ENCODE results near the gene CEP128.

The CEP128 gene

GRCh38 chr14:80584744-80585505, 356.6 kb downstream of the CEP128 start:
- no peaks in the 10 kb centered on the region for H3K27me3 Mint-ChIP-seq
- H3K36me3 Mint-ChIP-seq: peaks cover 5% of the 10 kb centered on the region
- no peaks in the 10 kb centered on the region for H3K9me3 Mint-ChIP-seq (ENCODE audit: low read depth)
- H3K4me3 Mint-ChIP-seq: no peak overlapping the region
- H3K4me1 Mint-ChIP-seq (ENCODE audit: low read depth): peaks cover 16% of the 10 kb centered on the region
- no peak overlapping the region for H3K27ac Mint-ChIP-seq

GRCh38 chr14:80577599-80577998, 363.9 kb downstream of the CEP128 start:
- no peak overlapping the region for H3K27ac Mint-ChIP-seq
- H3K9me3 Mint-ChIP-seq (ENCODE audit: low read depth): no peaks in the 10 kb centered on the region
- no peaks in the 10 kb centered on the region for H3K4me1 Mint-ChIP-seq (ENCODE audit: low read depth)
- no peak overlapping the region for H3K4me3 Mint-ChIP-seq
- H3K36me3 Mint-ChIP-seq: peaks cover 6% of the 10 kb centered on the region
- no peaks in the 10 kb centered on the region for H3K27me3 Mint-ChIP-seq

- Mint-ChIP-seq H3K9me3 (ENCODE audit: low read depth) (no peaks in the 10 kb centered on the region), H3K4me3 (no peak overlapping the region), H3K27ac (no peak overlapping the region), H3K4me1 (ENCODE audit: low read depth) (no peaks in the 10 kb centered on the region), H3K36me3 (peaks cover 6% of the 10 kb centered on the region), H3K27me3 (no peaks in the 10 kb centered on the region)
Measured at GRCh38 chr14:80576401-80576800, 365.1 kb downstream of the CEP128 start.

- Mint-ChIP-seq H3K9me3 (ENCODE audit: low read depth) (no peaks in the 10 kb centered on the region), H3K4me3 (no peak overlapping the region), H3K36me3 (peaks cover 6% of the 10 kb centered on the region), H3K4me1 (ENCODE audit: low read depth) (no peaks in the 10 kb centered on the region), H3K27me3 (no peaks in the 10 kb centered on the region), H3K27ac (no peak overlapping the region)
Measured at GRCh38 chr14:80575763-80576162, 365.8 kb downstream of the CEP128 start.

GRCh38 chr14:80572666-80573065, 368.9 kb downstream of the CEP128 start:
- no peak overlapping the region for H3K27ac Mint-ChIP-seq
- no peaks in the 10 kb centered on the region for H3K27me3 Mint-ChIP-seq
- H3K4me3 Mint-ChIP-seq: no peak overlapping the region
- no peaks in the 10 kb centered on the region for H3K9me3 Mint-ChIP-seq (ENCODE audit: low read depth)
- no peaks in the 10 kb centered on the region for H3K4me1 Mint-ChIP-seq (ENCODE audit: low read depth)
- H3K36me3 Mint-ChIP-seq: peaks cover 4% of the 10 kb centered on the region

GRCh38 chr14:80570930-80571298, 370.6 kb downstream of the CEP128 start:
- no peak overlapping the region for H3K4me3 Mint-ChIP-seq
- H3K36me3 Mint-ChIP-seq: peaks cover 3% of the 10 kb centered on the region

GRCh38 chr14:80567905-80568536, 373.5 kb downstream of the CEP128 start:
- Mint-ChIP-seq H3K4me1 (ENCODE audit: low read depth) (no peaks in the 10 kb centered on the region), H3K27ac (no peak overlapping the region), H3K9me3 (ENCODE audit: low read depth) (no peaks in the 10 kb centered on the region), H3K36me3 (peaks cover 3% of the 10 kb centered on the region), H3K27me3 (no peaks in the 10 kb centered on the region), H3K4me3 (no peak overlapping the region)

More at GRCh38 chr14:80570930-80571298, 370.6 kb downstream of the CEP128 start:
- Mint-ChIP-seq H3K27ac (no peak overlapping the region), H3K27me3 (no peaks in the 10 kb centered on the region), H3K9me3 (ENCODE audit: low read depth) (no peaks in the 10 kb centered on the region), H3K4me1 (ENCODE audit: low read depth) (no peaks in the 10 kb centered on the region)

- no peak overlapping the region for H3K4me3 Mint-ChIP-seq
- no peaks in the 10 kb centered on the region for H3K9me3 Mint-ChIP-seq (ENCODE audit: low read depth)
- no peaks in the 10 kb centered on the region for H3K4me1 Mint-ChIP-seq (ENCODE audit: low read depth)
- peaks cover 3% of the 10 kb centered on the region for H3K36me3 Mint-ChIP-seq
- H3K27ac Mint-ChIP-seq: no peak overlapping the region
- no peaks in the 10 kb centered on the region for H3K27me3 Mint-ChIP-seq
Measured at GRCh38 chr14:80565001-80565400, 376.5 kb downstream of the CEP128 start.

- H3K36me3 Mint-ChIP-seq: peaks cover 3% of the 10 kb centered on the region
- H3K9me3 Mint-ChIP-seq (ENCODE audit: low read depth): no peaks in the 10 kb centered on the region
- no peaks in the 10 kb centered on the region for H3K4me1 Mint-ChIP-seq (ENCODE audit: low read depth)
- H3K4me3 Mint-ChIP-seq: no peak overlapping the region
- no peak overlapping the region for H3K27ac Mint-ChIP-seq
- H3K27me3 Mint-ChIP-seq: no peaks in the 10 kb centered on the region
Measured at GRCh38 chr14:80564051-80564450, 377.5 kb downstream of the CEP128 start.

- no peaks in the 10 kb centered on the region for H3K27me3 Mint-ChIP-seq
- no peak overlapping the region for H3K27ac Mint-ChIP-seq
- no peaks in the 10 kb centered on the region for H3K4me1 Mint-ChIP-seq (ENCODE audit: low read depth)
- no peaks in the 10 kb centered on the region for H3K9me3 Mint-ChIP-seq (ENCODE audit: low read depth)
- H3K36me3 Mint-ChIP-seq: no peaks in the 10 kb centered on the region
- H3K4me3 Mint-ChIP-seq: no peak overlapping the region
Measured at GRCh38 chr14:80560800-80561657, 380.5 kb downstream of the CEP128 start.

- no peaks in the 10 kb centered on the region for H3K4me1 Mint-ChIP-seq (ENCODE audit: low read depth)
- no peaks in the 10 kb centered on the region for H3K36me3 Mint-ChIP-seq
- no peaks in the 10 kb centered on the region for H3K9me3 Mint-ChIP-seq (ENCODE audit: low read depth)
- no peak overlapping the region for H3K4me3 Mint-ChIP-seq
- H3K27me3 Mint-ChIP-seq: no peaks in the 10 kb centered on the region
- H3K27ac Mint-ChIP-seq: no peak overlapping the region
Measured at GRCh38 chr14:80554139-80554538, 387.4 kb downstream of the CEP128 start.

- no peaks in the 10 kb centered on the region for H3K9me3 Mint-ChIP-seq (ENCODE audit: low read depth)
- no peak overlapping the region for H3K4me3 Mint-ChIP-seq
- no peaks in the 10 kb centered on the region for H3K4me1 Mint-ChIP-seq (ENCODE audit: low read depth)
- no peaks in the 10 kb centered on the region for H3K27me3 Mint-ChIP-seq
- no peak overlapping the region for H3K27ac Mint-ChIP-seq
- no peaks in the 10 kb centered on the region for H3K36me3 Mint-ChIP-seq
Measured at GRCh38 chr14:80549141-80549540, 392.4 kb downstream of the CEP128 start.

GRCh38 chr14:80545935-80546854, 395.3 kb downstream of the CEP128 start:
- H3K4me3 Mint-ChIP-seq: no peak overlapping the region
- peaks cover 4% of the 10 kb centered on the region for H3K9me3 Mint-ChIP-seq (ENCODE audit: low read depth)
- H3K36me3 Mint-ChIP-seq: no peaks in the 10 kb centered on the region
- no peaks in the 10 kb centered on the region for H3K4me1 Mint-ChIP-seq (ENCODE audit: low read depth)
- no peak overlapping the region for H3K27ac Mint-ChIP-seq
- H3K27me3 Mint-ChIP-seq: no peaks in the 10 kb centered on the region

GRCh38 chr14:80544366-80544765, 397.2 kb downstream of the CEP128 start:
- Mint-ChIP-seq H3K27me3 (no peaks in the 10 kb centered on the region), H3K4me1 (ENCODE audit: low read depth) (no peaks in the 10 kb centered on the region), H3K36me3 (peaks cover 3% of the 10 kb centered on the region), H3K27ac (no peak overlapping the region), H3K4me3 (no peak overlapping the region), H3K9me3 (ENCODE audit: low read depth) (peaks cover 4% of the 10 kb centered on the region)
